Activated T-cell treated with anti-CD3 and anti-CD28 coated beads, Interleukin-2, amount 50 U/mL, for 4 hours (primary cell): ENCODE measurements around the gene CDCA8. TPM values are rescaled to one million over a fixed set of nuclear protein-coding genes. Genes with fewer than 3 reads are reported as not detected.

Source experiments
- ATAC-seq, 2 donors: fragments of 200-7000 bp; cut with Tn5 transposase; one replicate each; pipeline ENCODE4 v1.10.0; 2021
- DNase-seq: peaks from one replicate; pipeline ENCODE4 v3.0.0-alpha.2; 2020
- H3K27me3 Mint-ChIP-seq: one replicate; pipeline ENCODE4 v1.8.0; 2021; ENCODE audit warnings: low read depth, mixed read lengths
- H3K36me3 Mint-ChIP-seq: one replicate; pipeline ENCODE4 v1.8.0; 2022; ENCODE audit warnings: mixed read lengths; ENCODE audit not compliant: insufficient read depth
- H3K4me1 Mint-ChIP-seq: one replicate; pipeline ENCODE4 v1.8.0; 2021; ENCODE audit warnings: low read depth, mixed read lengths
- H3K4me3 Mint-ChIP-seq: one replicate; pipeline ENCODE4 v1.8.0; 2021; ENCODE audit warnings: mild to moderate bottlenecking, moderate library complexity, mixed read lengths
- H3K9me3 Mint-ChIP-seq: one replicate; pipeline ENCODE4 v1.8.0; 2021; ENCODE audit warnings: mixed read lengths
- total RNA-seq, 3 donors: library from RNA; stranded (reverse); gene quantifications; one replicate each; pipeline ENCODE4 v1.2.1, GENCODE V29; 2021

Gene CDCA8
- total RNA-seq, 3 donors from 2014 or later, result 7.7 to 12.2 (median 10.0) TPM

DNA sequence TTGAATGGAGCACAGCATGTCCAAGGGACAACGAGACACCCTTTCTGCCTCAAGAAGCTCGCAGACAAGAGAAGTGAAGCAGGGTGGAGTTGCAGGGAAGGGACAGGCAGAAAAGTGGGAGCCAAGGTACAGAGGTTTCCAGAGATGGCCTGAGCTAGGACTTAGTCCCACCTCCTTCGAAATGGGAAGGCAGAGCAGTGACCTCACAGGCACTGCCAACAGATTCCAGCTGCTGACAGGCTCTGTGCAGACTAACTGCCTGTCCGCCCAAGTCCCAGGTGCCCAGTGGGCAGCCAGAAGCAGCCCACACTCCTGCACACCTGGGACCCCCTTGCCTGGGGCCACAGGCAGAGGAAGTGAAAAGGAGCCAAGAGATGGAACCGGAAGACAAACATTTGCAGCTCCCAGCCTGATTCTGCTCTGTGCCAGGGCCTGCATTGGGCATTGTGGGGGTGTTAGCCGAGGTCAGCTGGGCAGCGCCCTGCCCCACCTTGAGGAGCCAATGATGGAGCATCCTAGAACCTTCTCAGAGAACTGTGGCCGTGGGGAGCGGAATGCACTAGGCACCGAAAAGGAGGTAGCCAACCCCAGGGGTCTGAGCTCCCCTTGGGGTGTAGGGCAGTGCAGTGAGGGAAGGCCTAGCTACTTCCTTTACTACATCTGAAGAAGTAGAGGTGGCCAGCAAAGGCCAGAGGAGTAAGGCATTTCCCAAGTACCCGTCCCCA, 30.1 kb upstream of the CDCA8 start:
- Mint-ChIP-seq H3K36me3 (no peaks in the 10 kb centered on the region), H3K27me3 (peaks cover 12% of the 10 kb centered on the region), H3K4me3 (no peak overlapping the region), H3K4me1 (no peaks in the 10 kb centered on the region), H3K9me3 (no peaks in the 10 kb centered on the region)
- ATAC-seq (no peak), DNase-seq (no peak)

DNA sequence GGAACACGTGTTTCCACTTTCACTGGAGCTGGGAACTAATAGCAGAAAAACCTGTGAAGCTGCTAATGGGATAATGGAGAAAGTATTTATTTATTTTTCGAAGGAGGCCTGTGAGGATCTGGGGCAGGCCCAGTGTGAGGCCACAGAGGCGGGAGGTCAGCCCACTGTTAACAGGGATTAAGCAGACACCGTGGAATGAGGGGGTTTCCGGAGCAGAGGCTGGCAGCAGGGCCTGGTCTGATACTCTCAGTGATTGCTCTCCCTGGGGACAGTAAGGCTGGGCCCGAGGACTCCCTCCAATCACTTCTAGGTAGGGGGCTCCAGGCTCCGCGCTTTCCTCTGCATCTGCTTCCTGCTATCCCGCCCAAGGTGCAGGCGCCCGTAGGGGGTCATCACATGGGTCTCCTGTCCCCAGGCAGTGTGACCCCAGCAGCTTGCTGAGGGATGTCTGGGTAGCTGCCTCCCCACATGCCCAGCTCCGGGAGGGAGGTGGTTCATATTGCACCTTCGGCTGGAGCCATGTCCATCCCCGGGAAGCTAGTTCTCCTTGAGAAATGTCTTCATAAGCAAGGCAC, 28.8 kb upstream of the CDCA8 start:
- Mint-ChIP-seq H3K36me3 (no peaks in the 10 kb centered on the region), H3K9me3 (no peaks in the 10 kb centered on the region), H3K4me1 (no peaks in the 10 kb centered on the region), H3K27me3 (peaks cover 10% of the 10 kb centered on the region), H3K4me3 (no peak overlapping the region)
- DNase-seq (no peak), ATAC-seq (no peak)

- ATAC-seq (no peak), DNase-seq (no peak)
- no peaks in the 10 kb centered on the region for H3K4me1 Mint-ChIP-seq
- no peaks in the 10 kb centered on the region for H3K36me3 Mint-ChIP-seq
- peaks cover 6% of the 10 kb centered on the region for H3K27me3 Mint-ChIP-seq
- H3K9me3 Mint-ChIP-seq, result no peaks in the 10 kb centered on the region
- no peak overlapping the region for H3K4me3 Mint-ChIP-seq
Observed at GRCh38 chr1:37666241-37666867, 26.0 kb upstream of the CDCA8 start.

DNA sequence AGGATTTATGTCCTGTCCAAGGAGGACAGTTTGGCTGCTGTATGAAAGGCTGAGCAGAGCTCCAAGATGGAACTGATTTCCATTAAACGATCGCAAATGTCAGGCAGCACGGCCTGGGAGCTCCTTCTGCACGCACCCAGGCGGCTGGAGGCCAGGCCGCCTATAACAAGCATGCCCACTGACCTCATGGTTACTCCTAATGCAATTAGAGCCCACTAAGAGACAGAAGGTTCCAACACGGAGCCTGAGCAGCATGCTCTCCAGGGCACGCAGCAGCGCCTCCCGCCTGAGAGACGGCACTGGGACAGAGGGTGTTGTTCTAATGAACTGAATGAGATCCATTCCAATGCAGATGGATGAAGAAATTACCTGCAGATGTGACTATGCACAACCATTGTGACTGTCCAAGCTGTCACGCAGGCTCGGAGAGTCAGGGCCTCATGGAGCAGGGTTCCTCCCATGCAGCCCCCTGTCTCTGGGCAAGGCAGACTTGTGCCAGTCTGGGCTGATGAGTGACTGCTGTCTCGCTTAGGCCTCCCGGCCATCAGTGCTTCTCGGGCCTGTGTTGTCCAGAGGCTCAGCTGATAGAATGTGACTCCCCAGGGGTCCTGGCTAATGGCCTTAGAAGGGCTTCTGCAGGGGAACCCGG, 25.2 kb upstream of the CDCA8 start:
- DNase-seq (no peak), ATAC-seq (no peak)
- no peaks in the 10 kb centered on the region for H3K36me3 Mint-ChIP-seq
- H3K4me1 Mint-ChIP-seq, result no peaks in the 10 kb centered on the region
- H3K27me3 Mint-ChIP-seq, result peaks cover 11% of the 10 kb centered on the region
- no peaks in the 10 kb centered on the region for H3K9me3 Mint-ChIP-seq
- H3K4me3 Mint-ChIP-seq, result no peak overlapping the region

DNA sequence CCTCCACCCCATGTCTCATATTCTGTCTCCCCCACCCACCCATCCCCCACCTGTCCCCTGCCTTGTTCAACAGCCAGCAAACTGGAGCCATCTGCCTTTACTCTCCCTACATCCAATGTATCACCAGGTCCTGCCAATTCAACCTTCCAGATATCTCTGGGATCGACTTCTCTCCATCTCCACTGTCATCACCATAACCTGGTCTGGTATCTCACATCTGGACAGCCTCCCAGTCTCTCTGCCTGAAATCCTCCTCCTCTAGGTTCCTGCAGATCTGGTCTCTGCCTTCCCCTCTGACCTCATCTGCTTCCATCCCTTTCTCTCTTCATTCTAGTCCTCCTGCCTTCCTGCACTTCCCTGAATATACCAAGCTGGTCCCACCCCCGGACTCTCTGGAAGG, 22.2 kb upstream of the CDCA8 start:
- Mint-ChIP-seq H3K4me1 (peaks cover 8% of the 10 kb centered on the region), H3K36me3 (no peaks in the 10 kb centered on the region), H3K27me3 (peaks cover 11% of the 10 kb centered on the region), H3K4me3 (no peak overlapping the region), H3K9me3 (no peaks in the 10 kb centered on the region)
- DNase-seq (no peak), ATAC-seq (no peak)

DNA sequence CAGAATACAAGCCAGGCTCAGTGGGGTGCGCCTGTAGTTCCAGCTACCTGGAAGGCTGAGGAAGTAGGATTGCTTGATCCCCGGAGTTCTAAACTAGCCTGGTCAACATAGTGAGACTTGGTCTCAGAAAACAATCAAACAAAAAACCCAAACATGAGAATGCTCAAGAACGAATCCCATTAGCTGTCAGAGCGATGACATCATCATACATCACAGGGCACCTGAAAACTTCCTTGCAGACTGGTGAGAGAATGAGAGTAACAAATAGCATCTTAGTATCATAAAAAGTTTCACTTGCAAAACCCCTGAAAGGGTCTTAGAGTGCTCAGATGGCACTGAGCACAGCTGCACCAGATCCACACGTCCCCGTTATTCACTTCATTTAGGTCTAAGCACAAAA, 21.1 kb upstream of the CDCA8 start:
- Mint-ChIP-seq H3K4me3 (no peak overlapping the region), H3K4me1 (peaks cover 10% of the 10 kb centered on the region), H3K9me3 (no peaks in the 10 kb centered on the region), H3K36me3 (no peaks in the 10 kb centered on the region), H3K27me3 (peaks cover 11% of the 10 kb centered on the region)
- ATAC-seq, result no peak
- DNase-seq, result no peak

DNA sequence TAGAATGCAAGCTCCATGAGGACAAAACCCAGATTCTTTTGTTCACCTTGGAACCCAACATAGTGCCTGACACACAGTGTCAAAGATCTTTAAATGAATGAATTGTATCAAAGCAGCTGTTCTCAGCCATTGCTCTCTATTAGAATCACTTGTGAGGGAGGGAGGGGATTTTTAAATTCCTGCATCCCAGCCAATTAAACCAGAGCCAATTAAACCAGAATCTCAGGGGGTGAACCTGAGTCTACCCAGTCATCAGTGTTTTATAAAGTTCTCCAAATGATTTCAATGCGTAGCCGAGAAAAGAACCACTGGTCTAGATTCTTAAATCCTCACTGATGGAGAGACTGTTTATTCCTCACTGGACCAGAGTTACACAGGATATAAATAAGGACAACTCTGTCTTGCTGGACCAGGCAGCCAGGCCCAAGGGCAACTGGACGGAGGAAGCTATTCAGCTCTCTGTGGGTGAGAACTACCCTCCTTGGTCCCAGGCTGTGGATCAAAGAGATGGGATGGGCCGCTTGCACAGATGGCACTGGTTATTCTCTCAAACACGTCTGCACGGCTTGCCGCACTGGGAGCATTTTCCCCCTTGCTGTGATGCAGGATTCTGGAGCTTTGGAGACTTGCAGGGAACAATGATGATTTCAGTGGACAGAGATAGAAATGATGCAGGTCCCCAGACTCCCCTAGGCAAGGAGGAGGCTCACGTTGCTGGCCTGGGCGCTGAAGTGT, 20.0 kb upstream of the CDCA8 start:
- ATAC-seq, result no peak
- Mint-ChIP-seq H3K4me3 (no peak overlapping the region), H3K9me3 (no peaks in the 10 kb centered on the region), H3K27me3 (peaks cover 11% of the 10 kb centered on the region), H3K4me1 (peaks cover 10% of the 10 kb centered on the region), H3K36me3 (no peaks in the 10 kb centered on the region)
- no peak for DNase-seq

DNA sequence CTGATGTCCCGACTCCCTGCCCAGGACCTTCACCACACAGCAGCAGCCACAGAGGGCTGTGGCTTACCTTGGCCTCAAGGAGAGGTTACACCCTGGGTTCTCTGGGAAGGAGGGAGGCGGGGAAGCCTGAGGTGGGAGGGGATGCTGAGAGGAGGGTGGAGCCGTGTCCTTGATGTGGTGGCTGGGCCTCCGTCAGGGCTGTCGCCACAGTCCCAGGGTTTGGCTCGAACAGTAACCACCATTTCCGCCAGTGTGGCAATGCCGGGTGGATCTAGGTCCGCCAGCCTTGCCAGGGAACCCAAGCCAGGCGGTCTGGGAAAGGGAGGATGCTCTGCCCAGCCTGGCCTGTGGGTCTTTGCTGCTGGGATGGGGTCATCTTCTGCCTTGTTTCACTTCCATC, 18.4 kb upstream of the CDCA8 start:
- Mint-ChIP-seq H3K36me3 (no peaks in the 10 kb centered on the region), H3K4me3 (no peak overlapping the region), H3K9me3 (no peaks in the 10 kb centered on the region), H3K27me3 (peaks cover 9% of the 10 kb centered on the region), H3K4me1 (peaks cover 10% of the 10 kb centered on the region)
- ATAC-seq (peak; percentile 84 to 86), DNase-seq (peak; percentile 14)

DNA sequence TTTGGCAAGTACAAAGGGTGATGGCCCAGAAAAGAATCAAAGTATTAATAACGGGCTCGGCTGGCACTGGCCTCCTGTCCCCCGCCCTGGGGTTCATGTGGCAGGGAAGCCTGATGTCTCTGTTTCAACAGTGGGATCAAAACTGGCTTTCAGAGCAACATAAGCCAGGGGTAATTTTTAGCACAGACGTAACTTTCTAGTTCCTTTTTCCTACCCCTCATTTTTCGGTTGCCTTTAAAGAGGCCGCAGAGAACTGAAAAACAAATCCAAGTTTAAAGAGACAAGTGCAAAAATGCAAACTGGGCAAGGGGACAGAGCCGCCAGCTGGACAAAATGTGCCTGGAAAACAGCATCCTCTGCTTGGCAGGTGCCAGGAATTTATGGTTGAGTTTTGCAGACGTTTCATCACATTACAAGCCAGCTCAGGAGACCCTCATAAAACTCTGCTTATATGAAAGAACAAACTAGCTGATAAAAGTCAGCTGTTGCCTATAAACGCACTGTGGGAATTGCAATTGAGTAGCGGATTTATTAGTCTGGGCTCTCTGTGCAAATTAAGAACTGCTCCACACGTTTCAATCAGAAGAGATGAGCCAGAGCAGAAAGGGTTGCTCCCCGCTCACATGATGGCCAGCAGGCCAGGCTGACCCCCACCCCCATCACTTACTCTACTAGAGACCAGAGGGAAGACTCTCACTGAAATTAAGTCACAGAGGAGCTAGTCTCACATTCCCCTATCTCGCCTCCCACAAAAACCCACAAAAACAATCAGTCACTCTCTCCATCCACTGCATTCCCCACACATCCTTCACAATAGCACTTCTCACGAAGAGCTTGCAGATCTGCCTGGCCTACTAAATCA, 15.8 kb upstream of the CDCA8 start:
- Mint-ChIP-seq H3K9me3 (no peaks in the 10 kb centered on the region), H3K4me3 (no peak overlapping the region), H3K36me3 (peaks cover 5% of the 10 kb centered on the region), H3K4me1 (peaks cover 10% of the 10 kb centered on the region), H3K27me3 (peaks cover 4% of the 10 kb centered on the region)
- ATAC-seq (no peak), DNase-seq (no peak)

DNA sequence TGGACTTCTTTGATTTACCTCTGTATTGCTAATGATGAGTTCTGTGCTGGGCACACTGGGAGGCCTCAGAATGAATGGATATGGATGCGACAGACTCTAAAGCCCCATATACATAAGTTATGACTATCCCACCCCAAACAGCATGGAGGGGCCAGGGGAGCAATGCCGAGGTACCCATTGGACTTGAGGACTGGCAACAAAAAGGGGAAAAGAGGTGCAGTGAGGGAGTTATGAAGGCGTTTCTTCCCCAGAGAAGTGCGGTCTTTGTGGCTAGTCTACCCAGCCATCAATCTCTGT, 15.2 kb upstream of the CDCA8 start:
- Mint-ChIP-seq H3K27me3 (no peaks in the 10 kb centered on the region), H3K4me3 (no peak overlapping the region), H3K9me3 (no peaks in the 10 kb centered on the region), H3K36me3 (peaks cover 6% of the 10 kb centered on the region), H3K4me1 (peaks cover 10% of the 10 kb centered on the region)
- no peak for ATAC-seq
- no peak for DNase-seq

DNA sequence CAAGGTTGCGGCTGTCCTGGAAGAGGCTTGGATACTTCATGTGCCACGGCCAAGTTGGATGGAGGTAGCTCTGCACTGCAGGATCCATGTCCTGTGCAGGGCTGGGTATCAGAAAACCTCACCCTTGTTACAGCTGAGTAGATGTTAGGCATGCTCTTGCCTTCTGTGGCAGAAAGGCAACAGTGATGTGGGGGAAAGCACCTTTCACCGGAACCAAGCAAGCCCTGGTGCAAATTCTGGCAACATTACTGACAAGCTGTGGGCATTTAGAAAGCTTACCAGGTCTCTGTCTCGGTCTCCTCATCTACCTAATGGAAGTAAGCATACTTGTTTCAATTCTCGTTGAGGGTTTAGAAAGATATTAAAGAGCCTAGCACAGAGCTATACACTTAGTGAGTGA, 14.5 kb upstream of the CDCA8 start:
- Mint-ChIP-seq H3K4me1 (peaks cover 13% of the 10 kb centered on the region), H3K4me3 (no peak overlapping the region), H3K9me3 (no peaks in the 10 kb centered on the region), H3K36me3 (peaks cover 13% of the 10 kb centered on the region), H3K27me3 (no peaks in the 10 kb centered on the region)
- DNase-seq (no peak), ATAC-seq (no peak)

DNA sequence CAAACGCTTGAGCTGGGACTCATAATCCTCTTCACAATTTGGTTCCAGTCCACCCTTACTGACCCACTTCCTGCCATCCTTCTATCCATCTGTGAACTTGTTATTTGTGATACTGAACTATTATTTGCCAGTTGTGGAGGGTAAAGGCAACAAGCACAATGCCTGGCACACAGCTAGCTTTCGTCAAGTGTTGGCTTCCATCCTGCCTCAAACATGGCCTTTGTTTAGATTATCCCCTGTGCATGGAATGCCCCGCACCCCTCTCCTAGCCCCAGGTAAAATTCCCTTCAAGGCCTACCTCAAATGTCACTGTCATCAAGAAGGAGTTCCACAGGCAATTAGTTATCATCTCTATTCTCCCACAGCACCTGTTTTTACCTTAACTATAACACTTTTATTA, 11.4 kb upstream of the CDCA8 start:
- no peaks in the 10 kb centered on the region for H3K9me3 Mint-ChIP-seq
- no peak overlapping the region for H3K4me3 Mint-ChIP-seq
- H3K27me3 Mint-ChIP-seq, result no peaks in the 10 kb centered on the region
- H3K36me3 Mint-ChIP-seq, result peaks cover 33% of the 10 kb centered on the region
- peaks cover 3% of the 10 kb centered on the region for H3K4me1 Mint-ChIP-seq
- ATAC-seq, result no peak
- no peak for DNase-seq

GRCh38 chr1:37682334-37682987, 9.9 kb upstream of the CDCA8 start:
- no peaks in the 10 kb centered on the region for H3K9me3 Mint-ChIP-seq
- H3K4me3 Mint-ChIP-seq, result no peak overlapping the region
- ATAC-seq, result peak; percentile 81 to 84
- DNase-seq, result peak; percentile 77
- peaks cover 40% of the 10 kb centered on the region for H3K36me3 Mint-ChIP-seq
- H3K4me1 Mint-ChIP-seq, result peaks cover 3% of the 10 kb centered on the region
- H3K27me3 Mint-ChIP-seq, result no peaks in the 10 kb centered on the region
